ENCODE data around the gene KPRP.

DNA sequence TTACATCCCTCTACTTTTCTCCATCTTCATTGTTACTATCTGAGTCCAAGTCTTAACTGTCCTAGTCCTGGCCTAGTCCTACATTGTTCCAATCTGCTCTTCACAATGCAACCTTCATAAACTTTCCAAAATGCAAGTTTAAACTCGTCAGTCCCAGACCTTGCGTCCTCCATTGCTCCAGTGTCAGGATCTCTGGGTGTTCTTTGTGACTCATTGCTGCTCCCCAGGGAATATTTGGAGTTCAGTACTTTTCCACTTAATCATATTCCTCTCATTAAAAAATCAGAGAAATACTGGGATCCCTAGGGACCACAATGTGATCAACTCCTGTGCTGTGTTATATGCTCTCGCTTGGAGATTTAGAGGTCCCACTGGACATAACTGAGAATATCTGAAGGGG is 18.0 kb upstream of the KPRP start:
- no peak for TF ChIP-seq CTCF (IDR thresholded peaks at IDR 0.05)
- no peak for TF ChIP-seq POLR2AphosphoS5 (IDR thresholded peaks at IDR 0.05)
- TF ChIP-seq POLR2A (IDR thresholded peaks at IDR 0.05): no peak
